B cell (primary cell): ENCODE data around the gene TBXAS1. TPM values are rescaled to one million over a fixed set of nuclear protein-coding genes. Genes with fewer than 3 reads are reported as not detected.

Source experiments
- ATAC-seq: fragments of 200-7000 bp; cut with Tn5 transposase; one replicate; pipeline ENCODE4 v1.10.0; 2021; ENCODE audit warnings: low read depth, mild to moderate bottlenecking, moderate number of reproducible peaks, moderate library complexity
- CTCF ChIA-PET: fragments of 350-600 bp; sonication (Branson Sonifier 250); formaldehyde crosslinking; loops from one replicate; lab custom pipeline; 2021; ENCODE audit warnings: antibody characterized with exemption, inconsistent platforms; lab: Charles Lee
- POLR2A ChIA-PET: fragments of 350-600 bp; sonication (Branson Sonifier 250); formaldehyde crosslinking; loops from one replicate; lab custom pipeline; 2021; ENCODE audit warnings: antibody characterized with exemption; lab: Charles Lee
- DNase-seq: peaks from one replicate; pipeline ENCODE4 v3.0.0; 2013
- H2AFZ ChIP-seq: 2 replicates; pipeline ENCODE4 v1.6.1; 2012; ENCODE audit warnings: mild to moderate bottlenecking, low read depth, low read length; ENCODE audit not compliant: insufficient read depth, poor library complexity, severe bottlenecking
- H3K27ac ChIP-seq, 2 donors: 1 replicate in 1 of 2; 2 replicates in 1 of 2; pipeline ENCODE4 v1.5.1; 2012 to 2013; ENCODE audit warnings: low read length in 2 of 2, mild to moderate bottlenecking in 2 of 2, moderate library complexity in 1 of 2
- H3K27me3 ChIP-seq, 4 experiments: fragments of 200-600 bp in 1 of 4; sonication (generic) in 1 of 4; replicated peaks in 1 of 4; 1 replicate in 2 of 4; 2 replicates in 2 of 4; pipeline versions ENCODE4 v1.6.1 to v1.7.0; 2013 to 2016; ENCODE audit warnings: low read length in 3 of 4, mild to moderate bottlenecking in 2 of 4, mixed read lengths in 1 of 4, moderate library complexity in 1 of 4; ENCODE audit not compliant: insufficient read depth in 4 of 4, control insufficient read depth in 3 of 4; ENCODE audit errors: control extremely low read depth in 1 of 4
- H3K36me3 ChIP-seq, 2 experiments: replicated peaks in 1 of 2; 1 replicate in 1 of 2; 2 replicates in 1 of 2; pipeline versions ENCODE4 v1.6.1 to v1.7.1; 2013; ENCODE audit warnings: low read length in 1 of 2; ENCODE audit not compliant: insufficient read depth in 2 of 2, control insufficient read depth in 1 of 2; ENCODE audit errors: control extremely low read depth in 1 of 2, extremely low read depth in 1 of 2
- H3K4me1 ChIP-seq, 2 donors: fragments of 200-600 bp in 1 of 2; sonication (generic) in 1 of 2; 1 replicate in 1 of 2; 2 replicates in 1 of 2; pipeline versions ENCODE4 v1.5.1 to v1.6.1; 2013 to 2017; ENCODE audit warnings: low read length in 2 of 2; ENCODE audit not compliant: control insufficient read depth in 2 of 2, insufficient read depth in 2 of 2
- H3K4me2 ChIP-seq: replicated peaks from 2 replicates; pipeline ENCODE3; 2012; ENCODE audit warnings: mild to moderate bottlenecking, low read depth, low read length; ENCODE audit not compliant: poor library complexity, severe bottlenecking
- H3K4me3 ChIP-seq, 5 experiments: fragments of 200-600 bp in 1 of 5; sonication (generic) in 1 of 5; 1 replicate in 3 of 5; 2 replicates in 2 of 5; pipeline versions ENCODE4 v1.5.1 to v1.7.0; 2011 to 2016; ENCODE audit warnings: low read length in 4 of 5, mild to moderate bottlenecking in 4 of 5, low read depth in 2 of 5, control low read depth in 1 of 5, moderate library complexity in 1 of 5; ENCODE audit not compliant: insufficient read depth in 1 of 5; ENCODE audit errors: control extremely low read depth in 1 of 5, extremely low read depth in 1 of 5
- H3K79me2 ChIP-seq: fragments of 200-600 bp; sonication (generic); one replicate; pipeline ENCODE4 v1.6.0; 2016; ENCODE audit warnings: low read length; ENCODE audit not compliant: control insufficient read depth, insufficient read depth
- H3K9ac ChIP-seq: fragments of 200-600 bp; sonication (generic); 2 replicates; pipeline ENCODE4 v1.6.1; 2017; ENCODE audit warnings: mild to moderate bottlenecking, low read length, moderate library complexity
- H3K9me3 ChIP-seq, 3 donors: one replicate each; pipeline versions ENCODE4 v1.6.1 to v1.7.1; 2013; ENCODE audit warnings: low read length in 2 of 3; ENCODE audit not compliant: control insufficient read depth in 2 of 3, insufficient read depth in 1 of 3; ENCODE audit errors: control extremely low read depth in 1 of 3
- H4K20me1 ChIP-seq: 2 replicates; pipeline ENCODE4 v1.6.0; 2012; ENCODE audit warnings: mild to moderate bottlenecking, low read length; ENCODE audit not compliant: insufficient read depth, control insufficient read depth, poor library complexity, severe bottlenecking
- H3K27ac Mint-ChIP-seq: one replicate; pipeline ENCODE4 v1.8.0; 2021; ENCODE audit warnings: mixed read lengths
- H3K27me3 Mint-ChIP-seq: one replicate; pipeline ENCODE4 v1.8.0; 2021; ENCODE audit warnings: mixed read lengths
- H3K4me1 Mint-ChIP-seq: one replicate; pipeline ENCODE4 v1.8.0; 2021; ENCODE audit warnings: mixed read lengths
- H3K4me3 Mint-ChIP-seq: one replicate; pipeline ENCODE4 v1.8.0; 2021; ENCODE audit warnings: mixed read lengths
- H3K9me3 Mint-ChIP-seq: one replicate; pipeline ENCODE4 v1.8.0; 2022; ENCODE audit warnings: mixed read lengths; ENCODE audit not compliant: insufficient read depth
- EZH2 ChIP-seq: IDR thresholded peaks from 2 replicates; pipeline ENCODE4 v1.6.1; 2012; ENCODE audit warnings: borderline replicate concordance, low read depth, mild to moderate bottlenecking, moderate library complexity, low read length; ENCODE audit not compliant: insufficient read depth, poor library complexity, severe bottlenecking
- WGBS: methylation state at CpG from one replicate; pipeline ENCODE4 v1.1.5; 2013; ENCODE audit warnings: missing lambda C conversion rate; ENCODE audit not compliant: insufficient coverage; 5-methylcytosine and 5-hydroxymethylcytosine counted together
- intact Hi-C: fragments of 100-400 bp; cut with micrococcal nuclease; formaldehyde crosslinking; loops from one replicate; pipeline ENCODE4 v1.10.0; 2022
- polyA plus RNA-seq: library from polyadenylated mRNA; depleted of rRNA; stranded (reverse); fragments of >200 nt; gene quantifications from 2 replicates; pipeline ENCODE4 v1.2.3, GENCODE V29; 2012
- total RNA-seq, 2 donors: library from RNA; stranded (reverse); fragments of 120-200 nt in 1 of 2; gene quantifications; 1 replicate in 1 of 2; 2 replicates in 1 of 2; pipeline versions ENCODE4 v1.2.3 to v1.2.4, GENCODE V29; 2013 to 2022
- TF ChIP-seq, protein P1 (sequence below): fragments of 200-600 bp; IDR thresholded peaks from one replicate; pipeline ENCODE4 v1.8.0; 2022; ENCODE audit warnings: antibody characterized with exemption, mild to moderate bottlenecking

TBXAS1 gene
- total and polyA plus RNA-seq, 2 donors (not counting 1 experiment from before 2014, with no cell fraction given): 8.1 to 21.0 TPM

DNA sequence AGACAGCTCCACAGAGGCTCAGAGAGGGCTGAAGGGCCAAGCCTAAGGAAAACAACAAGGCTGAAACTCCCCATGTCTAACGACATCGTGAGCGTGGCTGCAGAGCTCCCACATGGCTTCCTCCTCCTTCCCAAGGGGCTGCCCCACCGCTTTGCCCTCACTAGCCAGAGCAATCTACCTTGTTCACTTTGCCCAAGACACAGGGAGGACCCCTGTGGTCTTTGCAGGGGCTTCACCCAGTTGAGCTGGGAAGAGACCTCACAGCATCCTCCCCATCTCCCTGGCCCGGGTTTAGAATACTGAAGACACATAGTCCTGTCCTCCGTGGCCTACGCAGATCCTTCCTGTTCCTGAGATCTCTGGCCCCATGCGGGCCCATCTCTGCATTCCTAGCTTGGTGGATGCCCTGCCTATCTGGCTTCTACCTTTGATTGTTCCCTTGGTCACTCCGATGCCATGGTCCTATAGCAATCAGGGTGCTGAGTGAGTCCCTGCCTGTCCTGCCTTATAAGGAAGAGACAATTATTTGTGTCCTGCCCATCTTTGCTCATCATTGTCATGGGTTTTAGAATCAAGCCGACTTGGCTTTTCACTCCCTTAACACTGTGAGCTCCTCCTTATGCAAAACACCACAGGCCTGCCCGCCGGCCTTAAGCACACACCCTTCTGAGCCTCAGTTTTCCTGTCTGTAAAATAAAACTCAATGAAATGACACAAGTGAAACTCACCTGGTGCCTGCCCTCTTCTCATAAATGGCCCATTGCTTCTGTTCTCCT, 160.5 kb downstream of the TBXAS1 start:
- Histone ChIP-seq H3K9me3 (no peaks in the 10 kb centered on the region), H2AFZ (no peak overlapping the region), H3K9ac (no peak overlapping the region), H3K4me1 (peaks cover 0 to 7% of the 10 kb centered on the region in 2 donors), H3K27ac (no peak overlapping the region), H4K20me1 (no peaks in the 10 kb centered on the region), H3K36me3 (no peaks in the 10 kb centered on the region), H3K4me2 (no peak overlapping the region), H3K4me3 (no peak overlapping the region), H3K79me2 (no peaks in the 10 kb centered on the region), H3K27me3 (no peaks in the 10 kb centered on the region)
- intact Hi-C loops: no loop called here
- ATAC-seq (no peak), DNase-seq (no peak)
- 74% methylated on average over 12 of the region's 12 CpGs for WGBS
- Mint-ChIP-seq H3K4me3 (no peak overlapping the region), H3K9me3 (no peaks in the 10 kb centered on the region), H3K27me3 (no peaks in the 10 kb centered on the region), H3K4me1 (peaks cover 10% of the 10 kb centered on the region), H3K27ac (no peak overlapping the region)
- POLR2A ChIA-PET: no interaction called here
- TF ChIP-seq EZH2: no peak
- TF ChIP-seq, protein P1, sequence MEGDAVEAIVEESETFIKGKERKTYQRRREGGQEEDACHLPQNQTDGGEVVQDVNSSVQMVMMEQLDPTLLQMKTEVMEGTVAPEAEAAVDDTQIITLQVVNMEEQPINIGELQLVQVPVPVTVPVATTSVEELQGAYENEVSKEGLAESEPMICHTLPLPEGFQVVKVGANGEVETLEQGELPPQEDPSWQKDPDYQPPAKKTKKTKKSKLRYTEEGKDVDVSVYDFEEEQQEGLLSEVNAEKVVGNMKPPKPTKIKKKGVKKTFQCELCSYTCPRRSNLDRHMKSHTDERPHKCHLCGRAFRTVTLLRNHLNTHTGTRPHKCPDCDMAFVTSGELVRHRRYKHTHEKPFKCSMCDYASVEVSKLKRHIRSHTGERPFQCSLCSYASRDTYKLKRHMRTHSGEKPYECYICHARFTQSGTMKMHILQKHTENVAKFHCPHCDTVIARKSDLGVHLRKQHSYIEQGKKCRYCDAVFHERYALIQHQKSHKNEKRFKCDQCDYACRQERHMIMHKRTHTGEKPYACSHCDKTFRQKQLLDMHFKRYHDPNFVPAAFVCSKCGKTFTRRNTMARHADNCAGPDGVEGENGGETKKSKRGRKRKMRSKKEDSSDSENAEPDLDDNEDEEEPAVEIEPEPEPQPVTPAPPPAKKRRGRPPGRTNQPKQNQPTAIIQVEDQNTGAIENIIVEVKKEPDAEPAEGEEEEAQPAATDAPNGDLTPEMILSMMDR: no peak
- CTCF ChIA-PET: interaction anchor here (1.9 kb wide), 1 partner anchor 343 kb away, joined by 5 read pairs; no protein-coding TSS in a partner anchor

DNA sequence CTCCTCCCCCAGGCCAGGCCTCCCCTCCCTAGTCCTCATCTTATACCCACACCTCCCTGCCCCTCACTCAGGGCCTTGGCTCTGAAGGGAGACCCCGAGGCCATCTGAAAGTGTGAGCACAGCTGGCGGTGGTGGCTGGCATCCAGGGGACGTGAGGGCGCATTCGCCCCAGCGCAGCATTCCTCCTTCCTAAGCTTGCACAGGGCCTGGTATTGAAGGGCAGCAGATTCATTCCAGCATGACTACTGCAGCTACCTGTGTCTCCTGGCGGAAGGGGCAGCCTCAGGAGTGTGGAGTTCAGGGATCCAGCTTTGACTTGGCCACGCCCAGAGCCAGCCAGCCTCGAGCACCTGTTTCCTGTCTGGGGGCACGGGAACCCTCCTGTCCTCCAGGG, 161.1 kb downstream of the TBXAS1 start:
- H3K9me3 Mint-ChIP-seq: no peaks in the 10 kb centered on the region
- Histone ChIP-seq H3K27ac (no peak overlapping the region), H3K9me3 (no peaks in the 10 kb centered on the region), H3K36me3 (no peaks in the 10 kb centered on the region), H3K79me2 (no peaks in the 10 kb centered on the region), H3K4me2 (no peak overlapping the region), H3K4me3 (no peak overlapping the region), H3K4me1 (peaks cover 0 to 7% of the 10 kb centered on the region in 2 donors), H3K9ac (no peak overlapping the region), H4K20me1 (no peaks in the 10 kb centered on the region), H3K27me3 (no peaks in the 10 kb centered on the region), H2AFZ (no peak overlapping the region)
- DNase-seq: no peak
- H3K27me3 Mint-ChIP-seq: no peaks in the 10 kb centered on the region
- TF ChIP-seq, protein P1: no peak
- no peak for TF ChIP-seq EZH2
- H3K4me3 Mint-ChIP-seq: no peak overlapping the region
- ChIA-PET POLR2A (no interaction called here), CTCF (no interaction called here)
- H3K27ac Mint-ChIP-seq: no peak overlapping the region
- 66% methylated on average over 10 of the region's 10 CpGs for WGBS
- H3K4me1 Mint-ChIP-seq: peaks cover 10% of the 10 kb centered on the region
- no peak for ATAC-seq
- intact Hi-C loops: no loop called here
